Pancreas (tissue), 10 donors: ENCODE results near the gene C8B. TPM values are rescaled to one million over a fixed set of nuclear protein-coding genes. Genes with fewer than 3 reads are reported as not detected.

ENCODE experiments used
- ATAC-seq, 4 donors: fragments of 200-7000 bp; cut with Tn5 transposase; one replicate each; pipeline versions ENCODE4 v1.8.0 to v1.9.1; 2020; ENCODE audit warnings: mild to moderate bottlenecking in 4 of 4, moderate library complexity in 4 of 4
- DNase-seq, 6 donors: peaks; one replicate each; pipeline ENCODE4 v3.0.0-alpha.2; 2020
- FAIRE-seq: peaks from 2 replicates; lab custom pipeline; 2012; peaks lifted over from hg19 to GRCh38; lab: Jason Lieb, UNC
- H3K27ac ChIP-seq, 4 donors: fragments of 200-600 bp; sonication (generic); 1 replicate in 3 of 4; 2 replicates in 1 of 4; pipeline versions ENCODE4 v1.5.0 to v1.8.0; 2020
- H3K27me3 ChIP-seq, 4 donors: fragments of 200-600 bp; one replicate each; pipeline ENCODE4 v1.8.0; 2021
- H3K36me3 ChIP-seq, 3 donors: fragments of 200-600 bp; sonication (generic) in 1 of 3; one replicate each; pipeline versions ENCODE4 v1.5.0 to v1.8.0; 2020 to 2021
- H3K4me1 ChIP-seq, 3 donors: fragments of 200-600 bp; one replicate each; pipeline ENCODE4 v1.8.0; 2021
- H3K4me3 ChIP-seq, 4 donors: fragments of 200-600 bp; sonication (generic) in 2 of 4; one replicate each; pipeline versions ENCODE4 v1.5.0 to v1.8.0; 2020 to 2021
- H3K9me3 ChIP-seq, 4 donors: fragments of 200-600 bp; one replicate each; pipeline ENCODE4 v1.8.0; 2021
- CTCF ChIP-seq, 4 donors: fragments of 200-600 bp; sonication (generic) in 3 of 4; IDR thresholded peaks; one replicate each; pipeline versions ENCODE4 v1.5.0 to v1.8.0; 2021; ENCODE audit warnings: antibody characterized with exemption in 4 of 4
- WGBS, 2 donors: extraction: QIAGEN DNeasy Blood & Tissue Kit; methylation state at CpG; one replicate each; pipeline ENCODE4 v1.1.7; 2013; 5-methylcytosine and 5-hydroxymethylcytosine counted together
- intact Hi-C, 3 donors: fragments of 100-400 bp; cut with DNase I; formaldehyde crosslinking; loops; one replicate each; pipeline versions ENCODE4 v1.11.1 to v1.14.2; 2022
- polyA plus RNA-seq, 2 donors: library from polyadenylated mRNA; stranded (reverse); fragments of 200-250 nt; gene quantifications; one replicate each; pipeline ENCODE4 v1.2.3, GENCODE V29; 2013
- total RNA-seq, 6 donors: library from RNA; stranded (reverse); fragmentation: NEBNext Ultra II Directional in 4 of 6; extraction: Animal tissue kit (Norgen Biotek cat#: 25700) in 4 of 6; gene quantifications; one replicate each; pipeline versions ENCODE4 v1.2.1 to v1.2.4, GENCODE V29; 2021 to 2023
- donor health status: healthy with polysubstance abuse.
- donor health status: DM: no; HTN: no; CAD: no; lungs with moderate emphysema.
- donor health status: DM: no; HTN: no; CAD: no.
- donor health status: control.
- donor health status: control.
- donor health status: Bipolar disorder and iron deficiency.
- donor health status: DM: yes; HTN: yes; CAD: no.
- donor health status: DM: no; HTN: no; CAD: no.
- donor health status: DM: no; HTN: no; CAD: no.
- donor health status: DM: yes; HTN: yes; CAD: no.

Gene C8B
- total and polyA plus RNA-seq, 8 donors = 0.05 to 0.28 (median 0.18) TPM; not detected in 4

GRCh38 chr1:56881417-56881816 is 84.4 kb downstream of the C8B start:
- FAIRE-seq (no peak), DNase-seq (no peak), ATAC-seq (no peak)
- 88 to 92% methylated on average over 6 of the region's 6 CpGs for WGBS, 2 donors
- no peaks in the 10 kb centered on the region for H3K9me3 ChIP-seq
- no peaks in the 10 kb centered on the region for H3K36me3 ChIP-seq
- TF ChIP-seq CTCF (IDR thresholded peaks at IDR 0.05) = no peak
- no peak overlapping the region for H3K4me3 ChIP-seq
- no peak overlapping the region for H3K27ac ChIP-seq
- no peaks in the 10 kb centered on the region for H3K4me1 ChIP-seq
- intact Hi-C loops = no loop called here
- no peaks in the 10 kb centered on the region for H3K27me3 ChIP-seq

- 69 to 84% methylated on average over 1 of the region's 1 CpG for WGBS, 2 donors
- FAIRE-seq (no peak), DNase-seq (no peak), ATAC-seq (no peak)
- Histone ChIP-seq H3K36me3 (no peaks in the 10 kb centered on the region), H3K9me3 (no peaks in the 10 kb centered on the region), H3K4me1 (no peaks in the 10 kb centered on the region), H3K4me3 (no peak overlapping the region), H3K27ac (no peak overlapping the region), H3K27me3 (no peaks in the 10 kb centered on the region)
- no peak for TF ChIP-seq CTCF (IDR thresholded peaks at IDR 0.05)
- intact Hi-C loops = no loop called here
These were observed 85.0 kb downstream of the C8B start for GRCh38 chr1:56880774-56881173.

Other genes with a start within 250 kb of the C8B start
- 1 to 10 TPM in 4 of 6 donors, under 1 TPM in 2; 0.44 to 2.3 (median 1.1) TPM for gene FYB2, start 146.6 kb downstream of the C8B start, total RNA-seq
- 1 to 10 TPM; 3.2 to 6.3 TPM for gene FYB2, start 146.6 kb downstream of the C8B start, polyA plus RNA-seq
- under 1 TPM in 4 of 6 donors, not detected in 2; 0.08 to 0.38 (median 0.11) TPM for gene C8A, start 111.2 kb downstream of the C8B start, total RNA-seq
- gene C8A, start 111.2 kb downstream of the C8B start, polyA plus RNA-seq = not detected